CD14-positive monocyte (primary cell): Measurements from ENCODE around the gene AQP6. TPM values are rescaled to one million over a fixed set of nuclear protein-coding genes. Genes with fewer than 3 reads are reported as not detected.

Experiments used
- DNase-seq, 3 donors: peaks; one replicate each; pipeline ENCODE4 v3.0.0-alpha.2; 2011 to 2022
- H2AFZ ChIP-seq: 2 replicates; pipeline ENCODE4 v1.6.0; 2012; ENCODE audit warnings: mild to moderate bottlenecking, low read depth, low read length, inconsistent platforms; ENCODE audit not compliant: insufficient read depth, poor library complexity, severe bottlenecking
- H3K27ac ChIP-seq, 2 donors: 1 replicate in 1 of 2; 2 replicates in 1 of 2; pipeline ENCODE4 v1.5.1; 2012 to 2013; ENCODE audit warnings: low read length in 2 of 2, control low read depth in 1 of 2, inconsistent platforms in 1 of 2, low read depth in 1 of 2, mild to moderate bottlenecking in 1 of 2
- H3K27me3 ChIP-seq, 2 donors: one replicate each; pipeline versions ENCODE4 v1.6.0 to v1.6.1; 2011 to 2013; ENCODE audit warnings: low read length in 2 of 2; ENCODE audit not compliant: control insufficient read depth in 2 of 2, insufficient read depth in 2 of 2
- H3K36me3 ChIP-seq, 2 donors: replicated peaks in 1 of 2; 1 replicate in 1 of 2; 2 replicates in 1 of 2; pipeline versions ENCODE4 v1.5.1 to v1.6.1; 2012 to 2013; ENCODE audit warnings: low read length in 2 of 2, control low read depth in 1 of 2, inconsistent platforms in 1 of 2, mild to moderate bottlenecking in 1 of 2; ENCODE audit not compliant: insufficient read depth in 2 of 2, control insufficient read depth in 1 of 2
- H3K4me1 ChIP-seq, 2 donors: 1 replicate in 1 of 2; 2 replicates in 1 of 2; pipeline versions ENCODE4 v1.5.1 to v1.6.1; 2012 to 2013; ENCODE audit warnings: low read length in 2 of 2, control low read depth in 1 of 2, inconsistent platforms in 1 of 2, mild to moderate bottlenecking in 1 of 2, moderate library complexity in 1 of 2; ENCODE audit not compliant: insufficient read depth in 2 of 2, control insufficient read depth in 1 of 2
- H3K4me2 ChIP-seq: replicated peaks from 2 replicates; pipeline ENCODE3; 2012; ENCODE audit warnings: low read length, moderate library complexity, mild to moderate bottlenecking; ENCODE audit not compliant: poor library complexity, severe bottlenecking; ENCODE audit errors: extremely low read depth
- H3K4me3 ChIP-seq, 3 experiments: fragments of 200-600 bp in 1 of 3; sonication (generic) in 1 of 3; replicated peaks in 1 of 3; 1 replicate in 2 of 3; 2 replicates in 1 of 3; pipeline ENCODE4 v1.5.1; 2011 to 2013; ENCODE audit warnings: low read length in 3 of 3, mild to moderate bottlenecking in 3 of 3, control low read depth in 2 of 3, low read depth in 2 of 3, inconsistent platforms in 1 of 3, moderate library complexity in 1 of 3
- H3K79me2 ChIP-seq: 2 replicates; pipeline ENCODE4 v1.6.0; 2012; ENCODE audit warnings: mild to moderate bottlenecking, control low read depth, inconsistent platforms, low read length, moderate library complexity; ENCODE audit not compliant: insufficient read depth
- H3K9ac ChIP-seq: 2 replicates; pipeline ENCODE4 v1.6.0; 2017; ENCODE audit warnings: low read length, mild to moderate bottlenecking; ENCODE audit not compliant: insufficient read depth, poor library complexity, severe bottlenecking
- H3K9me3 ChIP-seq, 2 donors: replicated peaks in 1 of 2; 1 replicate in 1 of 2; 2 replicates in 1 of 2; pipeline versions ENCODE4 v1.5.1 to v1.6.1; 2012 to 2013; ENCODE audit warnings: low read length in 2 of 2, control low read depth in 1 of 2; ENCODE audit not compliant: control insufficient read depth in 1 of 2, insufficient read depth in 1 of 2
- H4K20me1 ChIP-seq: 2 replicates; pipeline ENCODE4 v1.6.0; 2012; ENCODE audit warnings: mild to moderate bottlenecking, low read length, control low read depth, moderate library complexity; ENCODE audit not compliant: insufficient read depth
- H3K27ac Mint-ChIP-seq, 7 donors: one replicate each; pipeline ENCODE4 v1.8.0; 2020; ENCODE audit warnings: mild to moderate bottlenecking in 7 of 7, mixed read lengths in 7 of 7, moderate library complexity in 6 of 7, inconsistent platforms in 2 of 7
- H3K27me3 Mint-ChIP-seq, 3 donors: one replicate each; pipeline ENCODE4 v1.8.0; 2021 to 2022; ENCODE audit warnings: low read depth in 3 of 3, mild to moderate bottlenecking in 3 of 3, mixed read lengths in 3 of 3, moderate library complexity in 3 of 3, inconsistent platforms in 1 of 3
- H3K36me3 Mint-ChIP-seq, 2 donors: one replicate each; pipeline ENCODE4 v1.8.0; 2020; ENCODE audit warnings: mixed read lengths in 2 of 2, inconsistent platforms in 1 of 2, mild to moderate bottlenecking in 1 of 2
- H3K4me1 Mint-ChIP-seq: one replicate; pipeline ENCODE4 v1.8.0; 2020; ENCODE audit warnings: mild to moderate bottlenecking, mixed read lengths
- H3K4me3 Mint-ChIP-seq, 2 donors: one replicate each; pipeline ENCODE4 v1.8.0; 2020; ENCODE audit warnings: mild to moderate bottlenecking in 2 of 2, mixed read lengths in 2 of 2, moderate library complexity in 1 of 2
- H3K9me3 Mint-ChIP-seq, 7 donors: one replicate each; pipeline ENCODE4 v1.8.0; 2020 to 2022; ENCODE audit warnings: mixed read lengths in 7 of 7, mild to moderate bottlenecking in 6 of 7, moderate library complexity in 6 of 7, inconsistent platforms in 2 of 7
- CTCF ChIP-seq: fragments of 200-600 bp; IDR thresholded peaks from one replicate; pipeline ENCODE4 v1.8.0; 2022; ENCODE audit warnings: antibody characterized with exemption, mild to moderate bottlenecking
- WGBS: methylation state at CpG from one replicate; pipeline ENCODE4 v1.1.5; 2013; ENCODE audit warnings: missing lambda C conversion rate; ENCODE audit not compliant: insufficient coverage; 5-methylcytosine and 5-hydroxymethylcytosine counted together
- intact Hi-C, 2 donors: fragments of 100-400 bp; cut with micrococcal nuclease; formaldehyde crosslinking; loops; one replicate each; pipeline versions ENCODE4 v1.15.0 to v1.15.1; 2023
- polyA plus RNA-seq, 3 donors: library from polyadenylated mRNA; depleted of rRNA in 1 of 3; unstranded in 2 of 3; stranded (reverse) in 1 of 3; fragments of 300-500 nt in 2 of 3; fragments of >200 nt in 1 of 3; fragmentation: Illumina TruSeq in 2 of 3; gene quantifications; 1 replicate in 2 of 3; 2 replicates in 1 of 3; pipeline ENCODE4 v1.2.3, GENCODE V29; 2012 to 2021

The AQP6 gene
- polyA plus RNA-seq, 3 donors, result 0.04 TPM; not detected in 2

GRCh38 chr12:49961111-49961922, 11.4 kb upstream of the AQP6 start, which contains the start of gene AQP5:
Gene AQP5, plus strand, starts transcription at chr12:49961872. Its CDS starts 146 bp downstream, at chr12:49962018.
- no peak within 1 kb of the TSS for H3K4me3 ChIP-seq
- peaks cover 9% of the 10 kb centered on the region for H3K4me1 Mint-ChIP-seq
- intact Hi-C loops, result loop anchor here in 1 of 2 donors (10.0 kb wide), 1 partner anchor 213 kb away; no protein-coding TSS in a partner anchor
- peaks cover 55 to 95% of the 10 kb centered on the region in 2 donors for H3K27me3 ChIP-seq
- peaks cover 0 to 9% of the 10 kb centered on the region in 2 donors for H3K36me3 Mint-ChIP-seq
- 4% methylated on average over 103 of the region's 111 CpGs for WGBS
- H3K79me2 ChIP-seq, result no peaks in the 10 kb centered on the region
- DNase-seq, result no peak
- H3K27me3 Mint-ChIP-seq, result peaks cover 90 to 96% (median 93%) of the 10 kb centered on the region in 3 donors
- peak within 1 kb of the TSS; percentile 24 to 83 for H3K4me3 Mint-ChIP-seq
- H3K36me3 ChIP-seq, result no peaks in the 10 kb centered on the region
- H2AFZ ChIP-seq, result no peak within 1 kb of the TSS
- no peak within 1 kb of the TSS for H3K27ac ChIP-seq
- no peak within 1 kb of the TSS for H3K27ac Mint-ChIP-seq
- no peaks in the 10 kb centered on the region for H4K20me1 ChIP-seq
- H3K9me3 ChIP-seq, result peaks cover 0 to 45% of the 10 kb centered on the region in 2 donors
- H3K9ac ChIP-seq, result no peak within 1 kb of the TSS
- peak within 1 kb of the TSS; percentile 31 for H3K4me2 ChIP-seq
- no peak for TF ChIP-seq CTCF
- H3K9me3 Mint-ChIP-seq, result peaks cover 0 to 15% (median 8%) of the 10 kb centered on the region in 7 donors
- H3K4me1 ChIP-seq, result peaks cover 3 to 10% of the 10 kb centered on the region in 2 donors

- Mint-ChIP-seq H3K4me3 (peak overlapping the region in 1 of 2 donors; percentile 70), H3K27ac (no peak overlapping the region), H3K27me3 (peaks cover 86 to 92% (median 87%) of the 10 kb centered on the region in 3 donors), H3K36me3 (peaks cover 0 to 9% of the 10 kb centered on the region in 2 donors), H3K9me3 (peaks cover 0 to 15% (median 7%) of the 10 kb centered on the region in 7 donors), H3K4me1 (peaks cover 8% of the 10 kb centered on the region)
- peaks cover 47 to 92% of the 10 kb centered on the region in 2 donors for H3K27me3 ChIP-seq
- H3K9ac ChIP-seq, result no peak overlapping the region
- WGBS, result 33% methylated on average over 25 of the region's 37 CpGs
- H4K20me1 ChIP-seq, result no peaks in the 10 kb centered on the region
- no peak for TF ChIP-seq CTCF
- no peak overlapping the region for H2AFZ ChIP-seq
- no peak overlapping the region for H3K4me3 ChIP-seq
- H3K27ac ChIP-seq, result no peak overlapping the region
- H3K4me1 ChIP-seq, result peaks cover 2 to 9% of the 10 kb centered on the region in 2 donors
- no peaks in the 10 kb centered on the region for H3K79me2 ChIP-seq
- DNase-seq, result no peak
- H3K4me2 ChIP-seq, result no peak overlapping the region
- intact Hi-C loops, result loop anchor here in 1 of 2 donors (10.0 kb wide), 1 partner anchor 213 kb away; no protein-coding TSS in a partner anchor
- H3K36me3 ChIP-seq, result no peaks in the 10 kb centered on the region
- peaks cover 0 to 39% of the 10 kb centered on the region in 2 donors for H3K9me3 ChIP-seq
Observed at GRCh38 chr12:49961993-49962764, 10.6 kb upstream of the AQP6 start.
